Mammary microvascular endothelial cell (primary cell): ENCODE data around the gene AIPL1. TPM values are rescaled to one million over a fixed set of nuclear protein-coding genes. Genes with fewer than 3 reads are reported as not detected.

Experiments used
- total RNA-seq: library from RNA; depleted of rRNA; stranded (reverse); fragments of >200 nt; gene quantifications from 2 replicates; pipeline ENCODE4 v1.2.3, GENCODE V29; 2015

AIPL1 gene
- 0.67 TPM in 1 of 2 replicates, not detected in the other for total RNA-seq

GRCh38 chr17:6435051-6435450, at the start of gene AIPL1:
TSS of gene AIPL1 (minus strand) at chr17:6435121. CDS start at chr17:6435104, 17 bp downstream.

GRCh38 chr17:6443692-6444570, 9.0 kb upstream of the AIPL1 start, which contains the start of gene PIMREG:
TSS of gene PIMREG (plus strand) at chr17:6444455. CDS start at chr17:6445111, 656 bp downstream.

Other genes starting within 250 kb of the AIPL1 start
- gene PIMREG, start 9.3 kb upstream of the AIPL1 start, total RNA-seq, result 36.1 and 37.6 TPM in 2 replicates
- 0.20 and 0.39 TPM in 2 replicates for gene PITPNM3, start 121.4 kb upstream of the AIPL1 start, total RNA-seq
- 6.2 and 7.1 TPM in 2 replicates for gene KIAA0753, start 205.6 kb upstream of the AIPL1 start, total RNA-seq
- 181 and 218 TPM in 2 replicates for gene TXNDC17, start 205.9 kb upstream of the AIPL1 start, total RNA-seq
- gene MED31, start 216.5 kb upstream of the AIPL1 start, total RNA-seq, result 16.7 and 17.8 TPM in 2 replicates
- gene C17orf100, start 216.6 kb upstream of the AIPL1 start, total RNA-seq, result 0.07 and 0.59 TPM in 2 replicates